ENCODE results near the gene ATP6V0D1. TPM values are rescaled to one million over a fixed set of nuclear protein-coding genes. Genes with fewer than 3 reads are reported as not detected.

Gene ATP6V0D1
- total and polyA plus RNA-seq, 8 donors = 17.4 to 54.0 (median 32.3) TPM

DNA sequence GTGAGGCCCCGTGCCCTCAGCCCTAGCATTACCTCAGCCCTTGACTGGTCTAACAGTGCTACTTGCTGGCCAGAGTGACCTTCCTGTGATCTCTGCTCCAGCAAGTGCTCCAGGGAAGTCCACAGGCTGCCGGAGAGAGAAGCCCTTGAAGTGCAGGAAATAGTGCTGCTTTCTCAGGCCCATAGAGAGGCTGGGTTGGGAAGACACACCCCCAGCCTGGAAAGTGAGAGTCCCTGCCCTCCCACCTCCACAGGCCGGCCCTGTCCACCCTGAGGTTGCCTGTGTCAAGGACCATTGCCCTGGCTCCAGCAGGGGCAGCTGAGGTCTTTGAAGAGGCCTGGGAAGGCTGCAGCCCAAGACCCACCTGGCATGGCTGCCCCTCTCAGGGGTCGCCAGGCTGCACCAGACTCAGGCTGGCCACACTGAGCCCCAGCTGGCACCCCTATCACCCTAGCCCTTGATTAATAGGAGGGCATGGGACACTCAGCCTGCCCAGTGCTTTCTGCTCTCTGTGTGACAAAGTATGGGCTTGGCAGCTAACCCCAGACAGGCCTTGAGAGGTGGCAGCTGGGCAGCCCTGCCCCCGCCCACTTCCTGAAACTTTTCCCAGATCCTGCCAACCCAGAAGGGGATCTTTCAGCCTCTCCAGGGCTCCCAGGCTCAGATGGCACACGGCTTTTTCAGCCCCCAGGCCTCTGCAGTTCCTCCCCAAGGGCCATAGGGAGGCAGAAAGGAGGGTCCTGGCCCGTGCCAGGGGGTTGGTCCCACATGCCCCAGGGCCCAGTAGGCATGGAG, 21.7 kb downstream of the ATP6V0D1 start:
- H3K4me1 ChIP-seq = peaks cover 57 to 73% (median 66%) of the 10 kb centered on the region in 3 donors
- no peak for FAIRE-seq
- TF ChIP-seq, protein P1, sequence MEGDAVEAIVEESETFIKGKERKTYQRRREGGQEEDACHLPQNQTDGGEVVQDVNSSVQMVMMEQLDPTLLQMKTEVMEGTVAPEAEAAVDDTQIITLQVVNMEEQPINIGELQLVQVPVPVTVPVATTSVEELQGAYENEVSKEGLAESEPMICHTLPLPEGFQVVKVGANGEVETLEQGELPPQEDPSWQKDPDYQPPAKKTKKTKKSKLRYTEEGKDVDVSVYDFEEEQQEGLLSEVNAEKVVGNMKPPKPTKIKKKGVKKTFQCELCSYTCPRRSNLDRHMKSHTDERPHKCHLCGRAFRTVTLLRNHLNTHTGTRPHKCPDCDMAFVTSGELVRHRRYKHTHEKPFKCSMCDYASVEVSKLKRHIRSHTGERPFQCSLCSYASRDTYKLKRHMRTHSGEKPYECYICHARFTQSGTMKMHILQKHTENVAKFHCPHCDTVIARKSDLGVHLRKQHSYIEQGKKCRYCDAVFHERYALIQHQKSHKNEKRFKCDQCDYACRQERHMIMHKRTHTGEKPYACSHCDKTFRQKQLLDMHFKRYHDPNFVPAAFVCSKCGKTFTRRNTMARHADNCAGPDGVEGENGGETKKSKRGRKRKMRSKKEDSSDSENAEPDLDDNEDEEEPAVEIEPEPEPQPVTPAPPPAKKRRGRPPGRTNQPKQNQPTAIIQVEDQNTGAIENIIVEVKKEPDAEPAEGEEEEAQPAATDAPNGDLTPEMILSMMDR (IDR thresholded peaks at IDR 0.05) = no peak
- H3K4me3 ChIP-seq = peak overlapping the region in 1 of 4 donors; percentile 8
- WGBS, 2 donors = 7 to 10% methylated on average over 7 of the region's 7 CpGs
- intact Hi-C loops (cut with DNase I) = no loop called here
- H3K9me3 ChIP-seq = no peaks in the 10 kb centered on the region
- H3K36me3 ChIP-seq = no peaks in the 10 kb centered on the region
- H3K27ac ChIP-seq = peak overlapping the region; percentile 90 to 97 (median 93)
- peak; percentile 82 to 93 (median 90) for DNase-seq
- ATAC-seq = peak; percentile 84 to 89 (median 88)
- H3K27me3 ChIP-seq = no peaks in the 10 kb centered on the region

DNA sequence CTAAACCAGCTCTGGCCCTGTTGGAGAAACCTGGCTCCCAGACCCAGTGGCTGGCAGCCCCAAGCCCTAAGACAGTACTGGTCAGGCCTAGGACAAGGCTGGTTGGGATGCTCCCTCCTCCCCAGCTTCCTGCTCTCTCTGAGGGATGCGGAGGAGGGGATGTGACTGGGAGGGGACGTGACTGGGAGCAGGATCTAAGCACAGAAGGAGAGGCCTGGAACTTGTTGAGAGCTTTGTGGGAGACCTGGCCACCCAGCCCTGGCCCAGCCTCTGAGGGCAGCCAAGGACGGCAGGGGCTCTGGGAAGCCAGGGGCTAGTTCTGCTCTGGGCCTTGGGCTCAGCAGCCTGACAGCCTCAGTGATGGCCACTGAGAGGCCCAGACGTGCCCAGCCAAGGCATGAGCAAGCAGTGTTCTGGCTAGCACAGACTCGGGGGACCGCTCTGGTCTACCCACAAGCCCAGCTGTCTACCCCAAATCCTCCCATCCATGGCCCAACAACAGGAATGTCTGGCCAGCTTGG, 22.8 kb downstream of the ATP6V0D1 start:
- Histone ChIP-seq H3K9me3 (no peaks in the 10 kb centered on the region), H3K27me3 (no peaks in the 10 kb centered on the region), H3K27ac (peak overlapping the region; percentile 90 to 97 (median 93)), H3K4me1 (peaks cover 58 to 76% (median 66%) of the 10 kb centered on the region in 3 donors), H3K4me3 (no peak overlapping the region), H3K36me3 (no peaks in the 10 kb centered on the region)
- ATAC-seq (no peak), FAIRE-seq (no peak), DNase-seq (no peak)
- TF ChIP-seq, protein P1 (IDR thresholded peaks at IDR 0.05) = no peak
- WGBS, 2 donors = 71 to 75% methylated on average over 4 to 6 of the region's 6 CpGs
- intact Hi-C loops (cut with DNase I) = no loop called here

DNA sequence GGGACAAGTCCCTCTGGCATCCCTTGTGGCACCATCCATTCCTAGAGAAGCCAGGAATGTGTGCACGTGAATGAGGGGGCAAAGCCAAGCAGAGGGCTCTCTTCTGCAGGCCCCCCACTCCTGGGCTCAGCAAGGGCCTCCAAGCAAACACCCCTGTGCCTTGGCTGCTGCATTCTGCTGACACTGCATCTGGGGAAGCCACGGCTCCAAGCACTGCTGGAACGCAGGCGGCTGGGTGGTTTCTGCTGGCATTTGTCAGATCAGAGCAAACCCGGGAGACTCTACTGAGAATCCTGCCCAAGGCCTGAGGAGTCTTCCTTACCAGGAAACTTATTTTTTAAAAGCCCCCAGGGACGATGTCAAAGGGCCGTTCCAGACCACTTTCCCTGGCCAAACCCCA, 23.3 kb downstream of the ATP6V0D1 start:
- intact Hi-C loops (cut with DNase I) = no loop called here
- no peak for ATAC-seq

DNA sequence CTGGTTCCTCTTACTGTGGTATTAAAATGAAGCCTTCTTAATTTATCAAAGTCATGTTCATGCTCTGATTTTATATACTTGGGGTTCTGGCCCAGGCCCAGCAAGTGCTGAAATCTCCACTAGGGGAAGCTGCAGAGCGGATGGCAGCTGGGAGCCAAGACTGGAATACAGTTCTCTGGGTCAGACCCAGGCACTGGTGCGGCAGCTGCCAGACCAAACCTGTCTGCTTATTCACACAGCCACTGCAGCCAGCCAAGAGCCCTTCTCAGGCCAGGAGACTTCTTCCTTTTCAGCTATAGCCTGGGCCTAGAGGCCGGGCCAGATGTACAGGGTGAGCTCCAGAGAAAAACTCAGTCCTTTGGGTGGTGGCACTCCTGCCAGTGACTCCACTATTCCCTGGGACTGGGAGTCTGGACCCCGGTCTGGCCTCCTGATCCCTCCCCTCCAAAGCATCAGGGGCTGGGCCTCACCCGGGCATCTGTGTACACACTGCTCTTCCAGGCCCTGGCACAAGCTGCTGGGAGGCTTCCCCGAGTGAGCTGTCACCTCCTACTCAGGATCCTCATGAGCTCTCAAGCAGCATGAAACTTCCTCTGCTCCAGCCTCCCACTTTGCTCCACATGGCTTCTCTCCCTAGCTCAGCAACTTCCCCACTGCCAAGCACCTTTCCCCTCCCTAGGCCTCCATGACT, 24.4 kb downstream of the ATP6V0D1 start:
- ATAC-seq (peak; percentile 32 to 47 (median 37)), DNase-seq (peak in 5 of 6 donors; percentile 65 to 80 (median 72)), FAIRE-seq (peak; percentile 9)
- Histone ChIP-seq H3K9me3 (no peaks in the 10 kb centered on the region), H3K4me3 (no peak overlapping the region), H3K36me3 (no peaks in the 10 kb centered on the region), H3K27me3 (no peaks in the 10 kb centered on the region), H3K4me1 (peaks cover 65 to 76% (median 67%) of the 10 kb centered on the region in 3 donors), H3K27ac (peak overlapping the region in 3 of 4 donors; percentile 90 to 97 (median 93))
- 36 to 37% methylated on average over 6 of the region's 6 CpGs for WGBS, 2 donors
- TF ChIP-seq, protein P1 (IDR thresholded peaks at IDR 0.05) = peak; percentile 11 to 40 (median 32)
- intact Hi-C loops (cut with DNase I) = no loop called here

More for the DNA sequence above, 23.3 kb downstream of the ATP6V0D1 start:
- WGBS, 2 donors = 73 to 76% methylated on average over 7 of the region's 7 CpGs
- Histone ChIP-seq H3K4me3 (no peak overlapping the region), H3K9me3 (no peaks in the 10 kb centered on the region), H3K27ac (peak overlapping the region; percentile 90 to 97 (median 93)), H3K36me3 (no peaks in the 10 kb centered on the region), H3K4me1 (peaks cover 64 to 76% (median 67%) of the 10 kb centered on the region in 3 donors), H3K27me3 (no peaks in the 10 kb centered on the region)
- FAIRE-seq (no peak), DNase-seq (no peak)
- TF ChIP-seq, protein P1 (IDR thresholded peaks at IDR 0.05) = no peak

All from pancreas (tissue), 10 donors.